ENCODE measurements around the gene PAK6. TPM values are rescaled to one million over a fixed set of nuclear protein-coding genes. Genes with fewer than 3 reads are reported as not detected.

Gene PAK6
- total RNA-seq, 1 experiment from 2014 or later = 0.45 TPM

DNA sequence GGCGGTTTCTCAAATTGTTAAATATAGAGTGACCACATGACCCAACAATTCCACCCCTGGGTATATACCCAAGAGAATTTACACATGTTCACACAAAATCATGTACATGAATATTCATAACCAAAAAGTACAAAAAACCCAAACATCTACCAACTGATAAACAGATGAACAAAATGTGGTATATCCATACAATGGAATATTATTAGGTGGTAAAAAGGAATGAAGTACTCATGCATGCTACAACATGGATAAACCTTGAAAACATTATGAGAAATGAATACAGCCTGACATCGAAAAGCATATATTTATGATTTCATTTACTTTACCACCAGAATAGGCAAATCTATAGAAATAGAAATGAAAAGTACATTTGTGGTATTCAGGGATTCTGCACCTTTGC, 61.5 kb downstream of the PAK6 start:
- Histone ChIP-seq H3K27me3 (ENCODE audit: low read length) (no peaks in the 10 kb centered on the region; the same call in 1 of the 2 replicates), H3K36me3 (ENCODE audit: insufficient read depth, low read length) (0 out of 2 replicates have a peak, but pooled peaks cover 3% of the 10 kb centered on the region), H3K9me3 (ENCODE audit: low read length) (peaks cover 8% of the 10 kb centered on the region), H4K20me1 (ENCODE audit: insufficient read depth, low read depth, low read length) (no peaks in the 10 kb centered on the region), H3K27ac (ENCODE audit: low read length) (no peak overlapping the region), H3K4me3 (ENCODE audit: low read length) (no peak overlapping the region), H3K79me2 (ENCODE audit: low read length) (no peaks in the 10 kb centered on the region), H3K9ac (ENCODE audit: low read length) (no peak overlapping the region), H3K4me1 (ENCODE audit: low read length) (no peaks in the 10 kb centered on the region), H3K4me2 (ENCODE audit: low read depth, low read length, poor library complexity, severe bottlenecking) (no peak overlapping the region), H3K9me2 (replicated peaks; ENCODE audit: insufficient read depth, low read length) (no peaks in the 10 kb centered on the region), H2AFZ (ENCODE audit: low read length) (no peak overlapping the region)
- DNase-seq = no peak

DNA sequence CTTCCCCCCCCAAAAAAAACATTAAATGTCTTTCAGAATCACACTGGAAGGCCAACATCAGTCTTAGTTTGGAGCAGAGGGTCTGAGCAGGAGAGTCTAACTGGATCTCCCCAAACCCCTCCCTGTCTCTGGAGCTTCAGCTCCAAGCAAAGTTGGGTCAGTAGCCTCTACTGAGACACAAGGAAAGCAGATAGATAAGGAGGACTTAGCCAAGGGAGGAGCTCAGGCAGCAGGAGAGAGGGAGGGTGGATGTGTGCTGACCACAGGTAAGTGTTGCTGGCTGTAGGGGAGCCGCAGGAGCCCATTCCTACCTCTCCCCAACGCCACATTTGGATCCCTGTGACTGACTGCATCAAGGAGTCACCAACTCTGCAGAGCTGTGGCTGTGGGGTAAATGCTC, 61.9 kb downstream of the PAK6 start:
- H3K9me3 ChIP-seq (ENCODE audit: low read length) = peaks cover 8% of the 10 kb centered on the region
- no peaks in the 10 kb centered on the region for H4K20me1 ChIP-seq (ENCODE audit: insufficient read depth, low read depth, low read length)
- H3K9me2 ChIP-seq (replicated peaks; ENCODE audit: insufficient read depth, low read length) = no peaks in the 10 kb centered on the region
- no peaks in the 10 kb centered on the region for H3K79me2 ChIP-seq (ENCODE audit: low read length)
- H3K4me1 ChIP-seq (ENCODE audit: low read length) = no peaks in the 10 kb centered on the region
- no peak for DNase-seq
- H2AFZ ChIP-seq (ENCODE audit: low read length) = no peak overlapping the region
- no peak overlapping the region for H3K4me2 ChIP-seq (ENCODE audit: low read depth, low read length, poor library complexity, severe bottlenecking)
- H3K4me3 ChIP-seq (ENCODE audit: low read length) = no peak overlapping the region
- H3K27ac ChIP-seq (ENCODE audit: low read length) = no peak overlapping the region
- H3K27me3 ChIP-seq (ENCODE audit: low read length) = no peaks in the 10 kb centered on the region; the same call in 1 of the 2 replicates
- no peak overlapping the region for H3K9ac ChIP-seq (ENCODE audit: low read length)
- H3K36me3 ChIP-seq (ENCODE audit: insufficient read depth, low read length) = 0 out of 2 replicates have a peak, but pooled peaks cover 3% of the 10 kb centered on the region

DNA sequence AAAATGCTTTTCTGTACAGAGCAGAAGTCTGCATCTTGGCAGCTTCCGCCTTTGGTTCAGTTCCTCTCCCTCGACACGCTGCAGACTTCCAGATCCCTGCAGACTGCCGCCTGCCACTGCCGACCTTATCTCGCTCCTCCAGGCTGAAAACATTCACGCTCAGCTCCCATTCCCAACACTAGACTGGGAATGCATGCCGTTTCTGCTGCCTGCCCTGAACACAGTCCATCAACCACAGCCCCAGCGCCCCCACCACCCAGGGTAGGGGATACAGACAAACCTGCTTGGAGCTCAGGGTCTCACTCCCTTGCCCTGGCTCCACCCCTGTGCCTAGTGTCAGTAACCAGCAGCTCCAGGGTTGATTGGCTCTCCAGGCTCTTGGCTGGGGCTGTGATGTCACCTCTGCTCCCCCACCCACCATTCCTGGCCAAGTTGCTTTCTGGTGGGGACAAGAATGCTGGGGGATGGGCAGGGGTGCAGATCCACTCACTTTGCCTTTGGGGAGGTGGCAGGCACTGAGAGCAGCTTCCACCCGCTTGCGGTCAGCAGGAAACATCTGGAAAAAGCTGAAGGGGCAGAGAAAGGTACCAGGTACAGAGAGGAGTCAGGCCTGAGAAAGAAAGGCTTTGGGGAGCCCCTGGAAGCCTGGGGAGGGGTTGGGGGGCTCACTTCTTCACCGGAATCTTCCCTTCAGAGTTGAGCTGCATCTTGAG, 62.8 kb downstream of the PAK6 start:
- DNase-seq = no peak
- H3K4me2 ChIP-seq (ENCODE audit: low read depth, low read length, poor library complexity, severe bottlenecking) = no peak overlapping the region
- no peak overlapping the region for H2AFZ ChIP-seq (ENCODE audit: low read length)
- H3K36me3 ChIP-seq (ENCODE audit: insufficient read depth, low read length) = 0 out of 2 replicates have a peak, but pooled peaks cover 3% of the 10 kb centered on the region
- no peak overlapping the region for H3K27ac ChIP-seq (ENCODE audit: low read length)
- H3K9me3 ChIP-seq (ENCODE audit: low read length) = peaks cover 8% of the 10 kb centered on the region
- no peaks in the 10 kb centered on the region for H3K79me2 ChIP-seq (ENCODE audit: low read length)
- H3K9me2 ChIP-seq (replicated peaks; ENCODE audit: insufficient read depth, low read length) = no peaks in the 10 kb centered on the region
- H3K27me3 ChIP-seq (ENCODE audit: low read length) = no peaks in the 10 kb centered on the region; the same call in 1 of the 2 replicates
- H3K4me1 ChIP-seq (ENCODE audit: low read length) = peaks cover 3% of the 10 kb centered on the region
- H3K9ac ChIP-seq (ENCODE audit: low read length) = no peak overlapping the region
- no peaks in the 10 kb centered on the region for H4K20me1 ChIP-seq (ENCODE audit: insufficient read depth, low read depth, low read length)
- H3K4me3 ChIP-seq (ENCODE audit: low read length) = no peak overlapping the region

DNA sequence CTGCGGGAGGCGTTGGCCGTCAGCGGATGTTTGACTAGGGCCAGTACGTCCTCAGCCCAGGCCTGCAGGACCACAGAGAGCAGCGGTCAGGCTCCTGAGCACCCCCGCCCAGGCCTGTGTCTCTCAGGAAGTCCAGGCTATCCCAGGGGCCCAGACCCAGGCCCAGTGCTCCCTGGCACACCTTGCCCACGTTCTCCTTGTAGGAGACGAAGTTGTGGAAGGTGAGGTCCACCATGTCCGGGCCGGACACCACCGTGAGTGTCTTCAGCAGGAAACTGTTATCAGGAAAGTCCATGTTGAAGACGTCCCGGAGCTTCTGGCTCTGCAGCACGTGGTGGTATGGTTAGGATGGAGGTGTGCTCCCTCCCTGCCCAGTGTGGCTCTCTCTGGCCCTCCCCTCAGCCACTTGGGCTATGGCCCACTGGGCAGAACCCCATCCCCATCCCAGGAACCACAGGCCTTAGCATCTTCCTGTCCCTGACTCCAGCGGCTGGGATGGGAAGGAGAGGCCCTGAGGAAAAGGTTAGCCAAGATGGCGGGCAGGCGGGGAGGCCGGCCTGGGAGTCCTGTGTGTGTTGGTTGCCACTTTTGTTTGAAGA, 63.5 kb downstream of the PAK6 start:
- no peak overlapping the region for H3K27ac ChIP-seq (ENCODE audit: low read length)
- no peaks in the 10 kb centered on the region; the same call in 1 of the 2 replicates for H3K27me3 ChIP-seq (ENCODE audit: low read length)
- H3K9ac ChIP-seq (ENCODE audit: low read length) = no peak overlapping the region
- no peaks in the 10 kb centered on the region for H4K20me1 ChIP-seq (ENCODE audit: insufficient read depth, low read depth, low read length)
- H3K79me2 ChIP-seq (ENCODE audit: low read length) = no peaks in the 10 kb centered on the region
- no peak for DNase-seq
- no peak overlapping the region for H2AFZ ChIP-seq (ENCODE audit: low read length)
- 0 out of 2 replicates have a peak, but pooled peaks cover 3% of the 10 kb centered on the region for H3K36me3 ChIP-seq (ENCODE audit: insufficient read depth, low read length)
- H3K4me3 ChIP-seq (ENCODE audit: low read length) = no peak overlapping the region
- H3K9me2 ChIP-seq (replicated peaks; ENCODE audit: insufficient read depth, low read length) = no peaks in the 10 kb centered on the region
- peaks cover 8% of the 10 kb centered on the region for H3K9me3 ChIP-seq (ENCODE audit: low read length)
- H3K4me1 ChIP-seq (ENCODE audit: low read length) = peaks cover 11% of the 10 kb centered on the region
- no peak overlapping the region for H3K4me2 ChIP-seq (ENCODE audit: low read depth, low read length, poor library complexity, severe bottlenecking)

DNA sequence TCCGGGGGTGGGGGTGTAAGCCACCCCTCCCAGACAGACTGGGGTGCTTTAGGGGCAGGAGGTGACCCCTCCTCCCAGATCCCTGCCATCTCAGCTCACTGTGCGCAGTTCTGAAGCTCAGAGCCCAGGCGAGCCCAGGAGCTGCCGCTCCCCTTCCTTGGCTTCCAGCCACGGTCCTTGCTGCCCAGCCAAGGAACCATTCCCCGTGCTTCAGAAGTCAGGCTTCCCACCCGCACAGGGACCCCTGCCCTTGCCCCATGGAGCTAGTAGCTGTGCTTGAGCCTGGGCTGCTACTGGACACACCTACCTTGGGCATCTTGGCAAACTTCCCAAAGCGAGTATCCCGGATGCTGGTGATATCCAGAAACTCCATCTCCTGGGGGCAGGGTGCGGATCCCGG, 64.1 kb downstream of the PAK6 start:
- no peaks in the 10 kb centered on the region for H3K79me2 ChIP-seq (ENCODE audit: low read length)
- no peak for DNase-seq

DNA sequence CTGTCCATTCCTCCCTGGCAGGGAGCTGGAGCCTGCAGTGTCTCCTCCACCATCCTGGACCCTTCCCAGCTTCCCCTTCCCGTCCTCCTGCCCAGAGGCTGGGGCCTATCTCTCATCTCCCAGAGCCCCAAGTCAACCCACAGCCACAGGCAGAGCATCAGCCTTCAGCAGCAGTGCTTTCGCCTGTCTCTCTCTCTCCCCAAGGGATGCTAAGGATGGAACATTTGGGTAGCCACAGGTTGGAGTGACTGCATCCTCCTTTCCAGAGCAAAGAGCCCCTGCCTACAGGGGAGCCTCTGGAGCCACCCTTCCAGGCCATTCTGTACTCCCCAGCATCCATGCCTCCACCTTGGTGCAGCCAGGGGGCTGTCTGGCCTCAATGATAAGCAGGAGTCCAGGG, 64.7 kb downstream of the PAK6 start:
- H3K4me2 ChIP-seq (ENCODE audit: low read depth, low read length, poor library complexity, severe bottlenecking) = no peak overlapping the region
- H3K9ac ChIP-seq (ENCODE audit: low read length) = no peak overlapping the region
- no peaks in the 10 kb centered on the region for H3K79me2 ChIP-seq (ENCODE audit: low read length)
- no peak overlapping the region for H2AFZ ChIP-seq (ENCODE audit: low read length)
- no peaks in the 10 kb centered on the region for H4K20me1 ChIP-seq (ENCODE audit: insufficient read depth, low read depth, low read length)
- no peaks in the 10 kb centered on the region; the same call in 1 of the 2 replicates for H3K27me3 ChIP-seq (ENCODE audit: low read length)
- H3K4me3 ChIP-seq (ENCODE audit: low read length) = no peak overlapping the region
- peaks cover 8% of the 10 kb centered on the region for H3K9me3 ChIP-seq (ENCODE audit: low read length)
- H3K27ac ChIP-seq (ENCODE audit: low read length) = no peak overlapping the region
- DNase-seq = no peak
- no peaks in the 10 kb centered on the region for H3K9me2 ChIP-seq (replicated peaks; ENCODE audit: insufficient read depth, low read length)
- peaks cover 22% of the 10 kb centered on the region for H3K4me1 ChIP-seq (ENCODE audit: low read length)
- H3K36me3 ChIP-seq (ENCODE audit: insufficient read depth, low read length) = 0 out of 2 replicates have a peak, but pooled peaks cover 3% of the 10 kb centered on the region

More for the DNA sequence above, 64.1 kb downstream of the PAK6 start:
- Histone ChIP-seq H3K27me3 (ENCODE audit: low read length) (no peaks in the 10 kb centered on the region; the same call in 1 of the 2 replicates), H3K4me2 (ENCODE audit: low read depth, low read length, poor library complexity, severe bottlenecking) (no peak overlapping the region), H3K4me3 (ENCODE audit: low read length) (no peak overlapping the region), H3K9me2 (replicated peaks; ENCODE audit: insufficient read depth, low read length) (no peaks in the 10 kb centered on the region), H2AFZ (ENCODE audit: low read length) (no peak overlapping the region), H3K9ac (ENCODE audit: low read length) (no peak overlapping the region), H4K20me1 (ENCODE audit: insufficient read depth, low read depth, low read length) (no peaks in the 10 kb centered on the region), H3K4me1 (ENCODE audit: low read length) (peaks cover 16% of the 10 kb centered on the region), H3K9me3 (ENCODE audit: low read length) (peaks cover 8% of the 10 kb centered on the region), H3K36me3 (ENCODE audit: insufficient read depth, low read length) (0 out of 2 replicates have a peak, but pooled peaks cover 3% of the 10 kb centered on the region), H3K27ac (ENCODE audit: low read length) (no peak overlapping the region)

DNA sequence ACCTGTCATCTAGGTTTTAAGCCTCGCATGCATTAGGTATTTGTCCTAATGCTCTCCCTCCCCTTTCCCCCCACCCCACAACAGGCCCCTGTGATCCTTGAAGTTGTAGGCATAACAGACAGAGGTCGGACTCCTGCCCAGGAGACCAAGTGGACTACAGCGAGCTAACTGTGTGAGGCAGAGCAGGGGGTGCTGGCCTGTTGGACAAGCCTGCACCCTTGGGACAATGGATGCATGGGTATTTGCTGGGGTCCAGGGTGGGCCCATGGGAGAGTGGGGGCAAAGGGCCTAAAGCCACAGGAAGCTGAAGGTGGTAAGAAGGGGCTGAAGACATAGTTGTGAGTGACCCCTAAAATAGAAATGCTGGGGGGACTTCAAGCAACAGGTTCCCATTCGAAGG, 66.4 kb downstream of the PAK6 start:
- H3K27me3 ChIP-seq (ENCODE audit: low read length) = no peaks in the 10 kb centered on the region; the same call in 1 of the 2 replicates
- DNase-seq = no peak
- peaks cover 7% of the 10 kb centered on the region for H3K9me3 ChIP-seq (ENCODE audit: low read length)
- no peaks in the 10 kb centered on the region for H3K36me3 ChIP-seq (ENCODE audit: insufficient read depth, low read length)
- H3K9ac ChIP-seq (ENCODE audit: low read length) = no peak overlapping the region
- H3K79me2 ChIP-seq (ENCODE audit: low read length) = no peaks in the 10 kb centered on the region
- no peaks in the 10 kb centered on the region for H4K20me1 ChIP-seq (ENCODE audit: insufficient read depth, low read depth, low read length)
- no peak overlapping the region for H3K27ac ChIP-seq (ENCODE audit: low read length)
- peaks cover 33% of the 10 kb centered on the region for H3K4me1 ChIP-seq (ENCODE audit: low read length)
- no peak overlapping the region for H3K4me2 ChIP-seq (ENCODE audit: low read depth, low read length, poor library complexity, severe bottlenecking)
- H3K9me2 ChIP-seq (replicated peaks; ENCODE audit: insufficient read depth, low read length) = no peaks in the 10 kb centered on the region
- no peak overlapping the region for H3K4me3 ChIP-seq (ENCODE audit: low read length)
- no peak overlapping the region for H2AFZ ChIP-seq (ENCODE audit: low read length)

DNA sequence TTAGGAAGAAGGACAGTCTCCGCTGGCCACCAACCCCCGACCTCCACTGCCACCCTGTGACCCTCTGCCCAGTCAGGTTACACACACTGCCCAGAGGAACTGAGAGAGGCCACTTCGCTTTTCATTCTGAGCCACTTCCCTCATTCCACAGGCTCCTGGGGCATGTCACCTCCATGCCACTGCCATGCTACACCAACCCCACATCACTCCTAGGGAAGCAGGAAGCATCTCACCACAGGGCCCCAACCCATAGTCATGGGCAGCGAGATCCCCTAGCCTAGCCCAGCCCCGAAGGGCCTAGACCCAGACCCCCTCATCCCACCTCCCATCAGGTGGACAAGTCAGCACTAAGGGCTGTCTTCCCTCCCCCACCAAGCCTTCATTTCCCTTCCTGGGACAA, 67.5 kb downstream of the PAK6 start:
- Histone ChIP-seq H3K4me2 (ENCODE audit: low read depth, low read length, poor library complexity, severe bottlenecking) (peak overlapping the region; percentile 74), H3K9ac (ENCODE audit: low read length) (peak overlapping the region; percentile 65), H3K36me3 (ENCODE audit: insufficient read depth, low read length) (no peaks in the 10 kb centered on the region), H3K4me1 (ENCODE audit: low read length) (peaks cover 33% of the 10 kb centered on the region), H2AFZ (ENCODE audit: low read length) (no peak overlapping the region), H3K9me2 (replicated peaks; ENCODE audit: insufficient read depth, low read length) (no peaks in the 10 kb centered on the region), H3K27me3 (ENCODE audit: low read length) (no peaks in the 10 kb centered on the region), H4K20me1 (ENCODE audit: insufficient read depth, low read depth, low read length) (no peaks in the 10 kb centered on the region), H3K79me2 (ENCODE audit: low read length) (no peaks in the 10 kb centered on the region), H3K27ac (ENCODE audit: low read length) (no peak overlapping the region), H3K9me3 (ENCODE audit: low read length) (no peaks in the 10 kb centered on the region), H3K4me3 (ENCODE audit: low read length) (no peak overlapping the region; the same call in 1 of the 2 replicates)
- no peak for DNase-seq
